SK-N-MC (cell line): Measurements from ENCODE around the gene SLC39A11.

ENCODE experiments used
- DNase-seq: peaks from one replicate; pipeline ENCODE4 v3.0.0-alpha.2; 2011; ENCODE audit warnings: low read depth, low spot score
- H3K27ac ChIP-seq: fragments of 200-600 bp; sonication (generic); 2 replicates; pipeline ENCODE4 v1.5.1; 2016; ENCODE audit warnings: mixed run types
- H3K36me3 ChIP-seq: fragments of 200-600 bp; sonication (generic); 2 replicates; pipeline ENCODE4 v1.6.1; 2017; ENCODE audit warnings: antibody characterized with exemption, low read length, mixed read lengths; ENCODE audit not compliant: insufficient read depth
- H3K4me3 ChIP-seq: fragments of 200-600 bp; sonication (generic); 2 replicates; pipeline ENCODE4 v1.5.1; 2016
- H3K9ac ChIP-seq: fragments of 200-600 bp; sonication (generic); 2 replicates; pipeline ENCODE4 v1.8.0; 2017; ENCODE audit warnings: mixed run types, mixed read lengths; ENCODE audit not compliant: insufficient read length
- H3K9me3 ChIP-seq: fragments of 200-600 bp; sonication (generic); 2 replicates; pipeline ENCODE4 v1.6.1; 2017; ENCODE audit warnings: low read depth, mild to moderate bottlenecking, antibody characterized with exemption, low read length, moderate library complexity, mixed read lengths
- EZH2 ChIP-seq: fragments of 200-600 bp; sonication (generic); IDR thresholded peaks from one replicate; pipeline ENCODE4 v1.6.1; 2017; ENCODE audit warnings: antibody characterized with exemption
- FOXP2 ChIP-seq: optimal IDR thresholded peaks from 2 replicates; pipeline ENCODE3; 2011; ENCODE audit warnings: mild to moderate bottlenecking, moderate library complexity; ENCODE audit not compliant: insufficient read depth; ENCODE audit errors: extremely low read length, control extremely low read depth
- POLR2AphosphoS5 ChIP-seq: IDR thresholded peaks from 2 replicates; pipeline ENCODE4 v1.6.1; 2012; ENCODE audit warnings: mild to moderate bottlenecking, low read depth, low read length, borderline replicate concordance

SLC39A11 gene

DNA sequence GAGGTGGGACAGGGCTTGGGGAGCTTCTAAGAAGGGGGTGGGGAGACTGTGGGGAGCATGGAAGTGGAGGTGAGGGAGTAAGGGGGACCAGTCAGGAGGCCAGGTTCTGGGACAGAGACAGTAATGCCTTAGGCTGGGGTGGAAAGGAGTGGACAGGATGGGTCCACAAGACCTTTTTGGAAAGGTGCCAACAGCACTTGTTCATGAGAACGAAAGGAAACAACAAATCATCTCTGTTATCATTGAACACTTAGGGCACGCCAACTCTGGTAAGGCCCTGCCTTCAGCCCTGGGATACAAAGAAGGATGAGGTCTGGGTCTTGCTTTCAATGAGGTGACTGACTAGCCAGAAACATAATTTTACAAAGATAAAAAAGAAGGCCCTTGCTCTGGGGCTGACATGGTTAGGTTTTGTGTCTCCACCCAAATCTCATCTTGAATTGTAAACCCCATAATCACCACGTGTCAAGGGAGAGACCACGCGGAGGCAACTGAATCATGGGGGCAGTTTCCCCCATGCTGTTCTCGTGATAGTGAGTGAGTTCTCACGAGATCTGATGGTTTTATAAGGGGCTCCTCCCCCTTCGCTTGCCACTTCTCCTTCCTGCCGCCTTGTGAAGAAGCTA lies 113.8 kb downstream of the SLC39A11 start:
- H3K9ac ChIP-seq: no peak overlapping the region
- H3K9me3 ChIP-seq: no peaks in the 10 kb centered on the region
- no peak overlapping the region for H3K4me3 ChIP-seq
- DNase-seq: no peak
- H3K36me3 ChIP-seq: no peaks in the 10 kb centered on the region
- TF ChIP-seq EZH2: no peak
- TF ChIP-seq POLR2AphosphoS5: no peak
- TF ChIP-seq FOXP2: no peak
- H3K27ac ChIP-seq: no peak overlapping the region

DNA sequence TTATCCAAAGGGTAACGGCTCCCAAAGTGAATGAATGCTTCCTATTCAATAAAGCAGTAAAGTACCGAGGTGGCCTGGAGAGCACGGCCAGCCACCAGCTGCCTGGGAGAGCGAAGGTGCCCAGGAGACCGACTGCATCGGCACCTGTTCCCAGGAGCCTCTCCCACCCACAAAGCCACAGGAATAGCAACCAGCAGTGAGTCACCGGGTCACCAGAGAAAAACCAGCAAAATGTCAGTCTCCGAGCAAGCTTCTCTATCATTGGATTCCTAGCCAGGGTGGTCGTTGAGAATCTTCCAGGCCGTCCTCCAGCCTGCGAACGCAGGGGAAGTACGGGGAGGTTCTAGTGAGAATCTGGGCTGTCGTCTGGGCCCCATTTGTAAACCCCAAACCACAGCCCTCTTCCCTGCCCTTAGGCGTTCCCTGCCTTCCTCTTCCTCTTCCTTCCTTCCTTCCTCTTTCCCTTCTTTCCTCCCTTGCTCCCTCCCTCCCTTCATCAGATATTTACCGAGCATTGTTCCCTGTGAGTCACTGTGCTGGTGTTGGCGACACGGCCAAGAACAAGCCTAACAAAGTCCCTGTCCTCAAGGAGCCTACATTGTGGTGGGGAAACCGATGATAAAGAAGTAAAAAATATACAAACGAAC lies 114.6 kb downstream of the SLC39A11 start:
- Histone ChIP-seq H3K27ac (no peak overlapping the region), H3K9ac (no peak overlapping the region), H3K9me3 (no peaks in the 10 kb centered on the region), H3K36me3 (no peaks in the 10 kb centered on the region), H3K4me3 (no peak overlapping the region)
- no peak for DNase-seq
- no peak for TF ChIP-seq EZH2

DNA sequence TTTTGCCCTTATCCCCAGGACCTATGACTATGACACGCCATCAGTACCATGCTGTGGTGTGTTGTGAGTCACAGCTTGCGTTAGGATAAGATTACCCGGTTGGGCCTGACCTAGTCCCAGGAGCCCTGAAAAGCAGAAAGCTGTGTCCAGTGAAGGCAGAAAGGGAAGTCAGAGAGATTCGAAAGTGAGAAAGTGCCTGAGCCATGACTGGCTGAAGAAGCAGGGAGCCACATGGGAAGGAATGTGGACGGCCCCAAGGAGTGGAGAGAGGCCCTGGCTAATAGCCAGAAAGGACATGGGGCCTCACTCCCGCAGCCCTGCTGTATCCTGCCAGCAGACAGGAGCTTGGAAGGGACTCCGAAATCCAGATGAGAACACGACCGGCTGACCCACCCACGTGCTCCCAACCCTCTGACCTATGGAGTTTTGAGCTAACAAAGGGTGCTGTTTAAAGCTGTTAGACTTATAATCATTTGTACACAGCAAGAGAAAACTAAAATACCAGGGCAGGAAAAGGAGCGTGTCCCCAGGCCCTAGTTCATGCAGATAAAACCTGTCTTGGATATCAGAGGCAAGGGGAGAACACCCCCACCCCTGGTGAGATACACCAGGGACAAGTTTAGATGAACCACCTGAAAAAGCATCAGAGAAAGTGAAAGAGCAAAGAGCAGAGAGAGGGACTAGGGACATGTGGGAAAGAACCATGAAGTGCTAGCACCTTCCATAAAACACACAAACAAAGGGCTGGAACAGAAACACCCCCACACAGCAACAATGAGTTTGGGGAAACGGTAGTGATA lies 115.3 kb downstream of the SLC39A11 start:
- Histone ChIP-seq H3K9me3 (no peaks in the 10 kb centered on the region), H3K9ac (no peak overlapping the region), H3K27ac (no peak overlapping the region), H3K36me3 (no peaks in the 10 kb centered on the region), H3K4me3 (no peak overlapping the region)
- no peak for DNase-seq
- no peak for TF ChIP-seq FOXP2
- no peak for TF ChIP-seq EZH2
- no peak for TF ChIP-seq POLR2AphosphoS5

DNA sequence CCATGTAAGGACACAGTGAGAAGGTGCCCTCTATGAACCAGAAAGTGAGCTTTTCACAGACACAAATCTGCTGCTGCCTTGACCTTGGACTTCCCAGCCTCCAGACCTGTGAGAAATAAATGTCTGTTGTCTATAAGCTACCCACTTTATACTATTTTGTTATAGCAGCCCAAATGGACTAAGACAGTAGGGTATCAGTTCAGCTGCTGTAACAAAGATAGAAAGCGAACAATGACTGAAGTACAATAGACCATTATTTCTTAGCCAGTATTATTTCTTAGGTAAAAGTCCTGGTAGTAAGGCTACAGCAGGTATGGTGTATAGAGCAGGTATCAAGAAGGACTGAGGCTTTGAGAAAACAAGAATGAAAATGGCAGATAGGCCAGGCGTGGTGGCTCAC lies 117.0 kb downstream of the SLC39A11 start:
- no peak for TF ChIP-seq POLR2AphosphoS5
- no peak for TF ChIP-seq EZH2
- no peak for TF ChIP-seq FOXP2

DNA sequence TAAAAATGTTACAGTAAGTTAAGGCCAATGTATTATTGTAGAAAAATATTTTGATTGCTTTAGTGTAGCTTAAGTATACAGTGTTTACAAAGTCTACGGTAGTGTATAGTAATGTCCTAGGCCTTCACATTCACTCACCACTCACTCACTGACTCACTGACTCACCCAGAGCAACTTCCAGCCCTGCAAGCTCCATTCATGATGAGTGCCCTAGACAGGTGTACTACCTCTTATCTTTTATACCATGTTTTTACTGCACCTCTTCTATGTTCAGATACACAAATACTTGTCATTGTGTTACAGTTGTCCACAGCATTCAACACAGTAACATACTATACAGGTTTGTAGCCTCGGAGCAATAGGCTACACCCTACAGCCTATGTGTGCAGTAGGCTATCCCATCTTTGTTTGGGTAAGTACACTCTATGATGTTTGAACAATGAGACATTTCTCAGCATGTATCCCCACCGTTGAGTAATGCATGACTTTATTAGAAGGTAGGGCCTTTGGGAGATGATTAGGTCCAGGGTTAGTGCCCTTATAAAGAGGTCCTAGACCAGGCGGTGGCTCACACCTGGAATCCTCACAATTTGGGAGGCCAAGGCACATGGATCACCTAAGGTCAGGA lies 117.8 kb downstream of the SLC39A11 start:
- H3K36me3 ChIP-seq: no peaks in the 10 kb centered on the region
- H3K27ac ChIP-seq: no peak overlapping the region
- H3K4me3 ChIP-seq: no peak overlapping the region
- no peaks in the 10 kb centered on the region for H3K9me3 ChIP-seq
- TF ChIP-seq EZH2: no peak
- TF ChIP-seq FOXP2: no peak
- TF ChIP-seq POLR2AphosphoS5: no peak
- DNase-seq: no peak
- H3K9ac ChIP-seq: no peak overlapping the region

More for the DNA sequence above, 117.0 kb downstream of the SLC39A11 start:
- Histone ChIP-seq H3K36me3 (no peaks in the 10 kb centered on the region), H3K4me3 (no peak overlapping the region), H3K9me3 (no peaks in the 10 kb centered on the region), H3K27ac (no peak overlapping the region), H3K9ac (no peak overlapping the region)
- DNase-seq: no peak

DNA sequence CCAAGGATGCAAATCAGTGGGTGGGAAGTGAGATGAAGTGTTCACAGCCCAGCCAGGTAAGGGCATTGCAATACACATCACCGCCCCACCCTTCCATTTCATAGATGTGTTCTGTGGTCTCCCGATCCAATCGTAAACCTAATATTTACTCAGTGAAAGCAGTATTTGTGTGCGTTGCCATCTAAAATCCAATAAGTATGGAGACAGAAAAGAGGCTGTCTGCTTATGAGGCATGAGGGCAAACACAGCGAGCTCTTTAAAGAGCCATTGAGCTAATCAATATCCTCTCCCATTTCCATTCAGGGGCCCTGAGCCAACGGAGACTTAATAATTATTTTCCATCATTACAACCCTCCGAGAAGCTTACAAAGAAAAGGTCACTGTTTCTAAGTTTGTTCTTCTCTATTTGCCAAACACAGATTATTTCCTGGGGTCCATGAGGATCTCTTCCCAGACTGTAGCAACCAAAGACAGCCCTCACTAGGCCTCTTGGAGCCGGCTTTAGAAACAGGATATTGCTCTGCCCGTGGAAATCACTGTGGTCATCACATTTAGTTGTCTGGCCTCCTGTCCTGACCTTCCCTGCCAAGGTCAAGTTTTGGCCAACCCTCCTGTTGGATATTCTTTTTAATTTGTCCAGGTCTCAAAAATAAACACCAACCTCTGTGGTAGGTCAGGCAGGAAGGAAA lies 120.1 kb downstream of the SLC39A11 start:
- H3K4me3 ChIP-seq: no peak overlapping the region
- no peak overlapping the region for H3K9ac ChIP-seq
- no peak for DNase-seq
- H3K9me3 ChIP-seq: no peaks in the 10 kb centered on the region
- TF ChIP-seq FOXP2: no peak
- TF ChIP-seq POLR2AphosphoS5: no peak
- TF ChIP-seq EZH2: no peak
- H3K27ac ChIP-seq: no peak overlapping the region
- no peaks in the 10 kb centered on the region for H3K36me3 ChIP-seq

DNA sequence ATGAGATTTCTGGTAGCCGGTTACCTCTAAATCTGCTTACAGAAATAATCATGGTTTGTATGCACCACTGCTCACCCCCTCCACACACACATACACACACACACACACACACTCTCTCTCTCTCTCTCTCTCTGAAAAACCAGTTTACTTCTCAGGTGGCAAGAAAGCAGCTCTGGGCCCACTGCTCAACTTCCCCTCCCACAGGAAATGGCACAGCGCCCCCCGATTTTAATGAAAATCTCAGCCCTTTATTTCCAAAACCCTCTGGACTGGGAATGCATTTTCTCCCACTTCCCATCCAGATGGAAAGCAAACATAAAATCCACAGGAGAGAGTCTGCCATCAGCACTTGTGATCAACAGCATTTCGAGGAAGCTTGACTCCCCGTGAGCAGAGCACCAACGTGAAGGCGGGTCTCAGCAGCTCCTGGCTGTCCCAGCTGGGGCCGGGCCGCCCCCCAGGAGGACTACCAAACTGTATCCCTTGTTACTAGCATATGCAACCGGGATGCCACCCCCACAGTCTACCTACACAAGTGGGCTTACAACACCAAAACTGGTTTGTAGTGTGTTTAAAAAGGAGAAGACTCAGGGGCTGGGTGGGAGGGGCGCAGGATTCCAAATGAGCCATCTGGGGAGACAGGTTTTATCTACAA lies 121.1 kb downstream of the SLC39A11 start:
- Histone ChIP-seq H3K9ac (no peak overlapping the region), H3K9me3 (no peaks in the 10 kb centered on the region), H3K27ac (no peak overlapping the region), H3K36me3 (no peaks in the 10 kb centered on the region), H3K4me3 (no peak overlapping the region)
- DNase-seq: no peak
- TF ChIP-seq EZH2 (no peak), FOXP2 (no peak), POLR2AphosphoS5 (no peak)
